HG03378 (cell line): Measurements from ENCODE around the gene FLAD1.
"Not testable (repeated sequence)": the region's sequence is repeated elsewhere in the genome, so short reads cannot be mapped to it uniquely, and the experiment has no call there.

Experiments
- ATAC-seq: cut with Tn5 transposase; IDR thresholded peaks from one replicate; pipeline ENCODE4 v1.9.1; 2021; ENCODE audit warnings: mild to moderate bottlenecking, moderate library complexity; ENCODE audit not compliant: unreplicated experiment

Gene FLAD1

GRCh38 chr1:154967331-154967950, 15.7 kb upstream of the FLAD1 start:
- ATAC-seq = no peak

GRCh38 chr1:154968731-154969130, 14.4 kb upstream of the FLAD1 start:
- no peak for ATAC-seq

GRCh38 chr1:154969246-154969645, 13.9 kb upstream of the FLAD1 start:
- no peak for ATAC-seq

GRCh38 chr1:154969860-154970452, 13.2 kb upstream of the FLAD1 start:
- no peak for ATAC-seq

- no peak for ATAC-seq
These were observed 12.4 kb upstream of the FLAD1 start, which contains the start of gene SHC1 for GRCh38 chr1:154970631-154971340. Gene SHC1, minus strand, starts transcription at chr1:154970747. Its CDS starts 221 bp downstream, at chr1:154970526.

- no peak for ATAC-seq
These were observed 11.7 kb upstream of the FLAD1 start for GRCh38 chr1:154971341-154971998.

GRCh38 chr1:154972213-154972516, 11.0 kb upstream of the FLAD1 start:
- ATAC-seq = no peak

DNA sequence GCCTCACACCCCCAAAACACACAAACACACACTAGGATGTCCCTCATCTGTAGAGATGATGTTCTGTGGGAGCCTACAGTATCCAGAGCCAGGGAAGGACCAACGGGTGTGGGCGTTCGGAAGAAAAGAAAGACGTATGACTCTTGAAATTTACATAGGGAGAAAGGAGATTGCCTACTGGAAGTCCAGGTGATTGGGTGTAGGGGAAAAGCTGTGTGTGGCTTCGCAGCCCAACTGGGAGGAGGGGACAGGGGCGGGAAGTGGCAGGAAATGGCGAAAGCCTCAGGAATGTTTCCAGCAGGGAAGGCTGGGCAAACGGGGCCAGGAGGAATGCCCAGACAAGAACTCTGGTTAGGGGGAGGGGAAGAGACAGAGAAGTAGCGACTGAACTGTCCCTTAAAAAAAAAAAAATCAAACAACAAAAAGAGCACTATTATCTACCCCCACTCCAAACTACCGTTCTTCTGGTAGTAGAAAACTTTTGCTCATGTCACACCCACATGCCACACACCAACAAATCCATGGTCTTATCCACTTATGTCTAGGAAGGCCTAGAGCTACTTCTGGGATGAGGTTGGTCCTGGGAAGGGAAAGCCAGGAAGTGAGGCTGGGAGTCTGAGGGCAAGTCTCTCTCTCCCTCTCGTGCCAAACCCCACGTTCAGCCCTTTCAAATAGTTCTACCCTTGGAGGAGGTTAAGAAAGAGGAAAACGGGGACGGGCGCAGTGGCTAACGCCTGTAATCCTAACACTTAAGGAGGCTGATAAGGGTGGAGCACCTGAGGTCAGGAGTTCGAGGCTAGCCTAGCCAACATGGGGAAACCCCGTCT, 10.4 kb upstream of the FLAD1 start:
- no peak for ATAC-seq

- no peak for ATAC-seq
These were observed 9.6 kb upstream of the FLAD1 start for GRCh38 chr1:154973344-154974101.

DNA sequence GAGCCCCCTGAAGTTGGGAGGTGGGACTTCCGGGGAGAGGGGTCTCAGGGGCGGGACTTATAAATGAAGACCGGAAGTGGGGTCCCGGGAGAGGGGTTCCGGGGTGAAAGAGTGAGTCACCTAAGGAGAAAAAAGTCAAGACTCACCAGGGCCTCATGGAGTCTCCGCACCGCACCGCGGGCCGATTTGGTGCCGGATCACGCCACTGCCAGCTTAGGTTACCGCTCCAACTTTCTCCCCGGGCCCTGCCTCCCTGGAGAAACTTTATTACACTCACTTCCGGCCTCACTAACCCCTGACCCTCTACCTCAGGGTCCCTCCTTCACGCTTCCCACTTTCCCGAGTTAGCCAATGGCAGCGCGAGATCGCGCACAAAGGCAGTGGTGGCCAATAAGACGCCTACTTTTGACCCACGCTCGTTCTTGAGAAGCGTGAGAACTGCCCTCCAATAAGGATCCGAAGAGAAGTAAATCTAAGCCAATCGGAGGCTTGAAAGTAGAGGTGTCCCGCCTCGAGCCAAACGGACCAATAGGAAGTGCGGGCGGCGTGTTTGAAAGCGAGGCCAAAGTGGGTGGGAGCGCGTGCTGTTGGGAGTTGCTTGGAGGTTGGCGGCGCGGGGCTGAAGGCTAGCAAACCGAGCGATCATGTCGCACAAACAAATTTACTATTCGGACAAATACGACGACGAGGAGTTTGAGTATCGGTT, 8.9 kb upstream of the FLAD1 start, which contains the start of gene CKS1B:
TSS of gene CKS1B (plus strand) at position 580 of the 706 bp plus-strand sequence. CDS start at position 645, 65 bp downstream.
- ATAC-seq = peak; percentile 83

- peak; percentile 46 for ATAC-seq
These were observed 8.2 kb upstream of the FLAD1 start for GRCh38 chr1:154974808-154975408.

GRCh38 chr1:154975409-154976059, 7.6 kb upstream of the FLAD1 start:
- no peak for ATAC-seq

GRCh38 chr1:154977762-154978161, 5.4 kb upstream of the FLAD1 start:
- ATAC-seq = not testable (repeated sequence)

DNA sequence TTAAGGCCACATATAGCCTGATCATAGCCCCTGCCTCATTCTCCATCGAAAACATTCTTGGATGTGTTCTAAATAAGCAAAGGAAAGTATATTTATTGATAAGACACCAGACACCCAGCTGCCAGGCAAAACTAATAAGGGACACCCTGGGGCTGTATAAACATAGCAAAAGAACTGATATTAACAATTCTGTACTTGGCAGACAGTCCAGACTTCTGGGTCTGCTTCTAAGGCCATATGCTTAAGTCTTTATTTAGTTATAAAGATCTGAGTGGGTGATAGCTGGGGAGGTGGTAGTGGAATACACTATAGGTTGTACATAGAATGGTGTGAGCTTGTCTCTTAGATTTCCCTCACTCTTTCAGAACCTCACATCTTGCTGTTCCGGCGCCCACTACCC, 4.8 kb upstream of the FLAD1 start:
- ATAC-seq = no peak

GRCh38 chr1:154982341-154982740, 803 bp upstream of the FLAD1 start:
- no peak for ATAC-seq

- no peak for ATAC-seq
These were observed 777 bp downstream of the FLAD1 start for GRCh38 chr1:154983776-154984466.

- not testable (repeated sequence) for ATAC-seq
These were observed 3.6 kb downstream of the FLAD1 start for GRCh38 chr1:154986736-154987135.

- no peak for ATAC-seq
These were observed 4.2 kb downstream of the FLAD1 start for GRCh38 chr1:154987326-154987725.
